Measurements from ENCODE around the gene STXBP4. TPM values are rescaled to one million over a fixed set of nuclear protein-coding genes. Genes with fewer than 3 reads are reported as not detected.

Gene STXBP4
- total and polyA plus RNA-seq, 2 experiments from 2014 or later, result 25.0 to 52.1 TPM

DNA sequence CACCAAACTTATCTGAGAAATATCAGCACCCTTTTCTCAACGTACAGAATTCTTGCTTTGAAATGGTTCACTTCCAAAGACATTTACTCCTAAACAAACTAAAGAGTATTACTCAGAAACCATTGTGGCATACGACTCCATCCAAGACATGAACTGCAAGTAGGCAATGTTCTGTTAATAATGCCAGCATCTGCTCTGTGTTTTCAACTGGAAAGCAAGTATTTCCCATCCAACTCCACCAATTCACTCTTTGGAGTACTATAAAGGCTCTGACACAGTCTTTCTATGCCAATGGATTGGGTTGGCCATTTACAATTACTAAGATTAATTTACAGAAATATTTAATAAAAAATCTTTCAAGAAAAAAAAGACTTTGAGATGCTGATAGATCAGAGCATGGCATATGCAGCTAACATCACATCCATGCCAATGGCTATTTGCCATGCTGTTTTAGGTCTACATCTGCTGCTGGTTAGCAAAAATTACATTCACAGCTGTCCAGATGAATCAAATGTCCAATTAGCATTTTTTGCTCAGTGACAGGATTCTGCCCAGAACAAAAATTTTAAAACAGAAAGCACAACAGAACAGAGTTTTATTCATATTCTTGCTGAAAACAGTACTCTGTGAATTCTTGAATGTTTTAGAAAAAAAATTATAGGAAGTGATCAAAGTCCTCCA lies 230.3 kb downstream of the STXBP4 start:
- Histone ChIP-seq H2AFZ (no peak overlapping the region), H4K20me1 (replicated peaks; ENCODE audit: insufficient read depth) (no peaks in the 10 kb centered on the region), H3K79me2 (replicated peaks; ENCODE audit: insufficient read depth) (no peaks in the 10 kb centered on the region), H3K4me3 (no peak overlapping the region), H3K36me3 (ENCODE audit: insufficient read depth) (no peaks in the 10 kb centered on the region), H3K9me2 (ENCODE audit: insufficient read depth) (0 out of 2 replicates have a peak, but pooled peaks cover 4% of the 10 kb centered on the region), H3K27ac (ENCODE audit: low read depth) (no peak overlapping the region), H3K4me1 (ENCODE audit: insufficient read depth) (peaks cover 10% of the 10 kb centered on the region; the same call in 1 of the 2 replicates), H3F3A (replicated peaks; ENCODE audit: low read depth) (no peaks in the 10 kb centered on the region), H3K27me3 (ENCODE audit: insufficient read depth) (no peaks in the 10 kb centered on the region), H3K4me2 (no peak overlapping the region)
- peaks cover 5% of the 10 kb centered on the region; the same call in 1 of the 3 replicates for H3K36me3 Mint-ChIP-seq (ENCODE audit: low read depth)
- no peak for DNase-seq (ENCODE audit: low spot score)
- H3K4me3 Mint-ChIP-seq, result no peak overlapping the region
- H3K27me3 Mint-ChIP-seq (ENCODE audit: insufficient read depth, low read depth, poor library complexity), result peaks cover 2% of the 10 kb centered on the region
- no peak overlapping the region for H3K27ac Mint-ChIP-seq
- no peak for ATAC-seq
- peaks cover 7% of the 10 kb centered on the region; the same call in 1 of the 3 replicates for H3K9me3 Mint-ChIP-seq
- TF ChIP-seq CREB1 (CRISPR knock-in tag; IDR thresholded peaks at IDR 0.05; ENCODE audit: low read depth) (no peak), JUNB (IDR thresholded peaks at IDR 0.05; ENCODE audit: unreplicated experiment) (no peak), ZNF462 (CRISPR knock-in tag; IDR thresholded peaks at IDR 0.05) (no peak), EZH2 (IDR thresholded peaks at IDR 0.05; ENCODE audit: low read depth, unreplicated experiment) (no peak), REST (IDR thresholded peaks at IDR 0.05; ENCODE audit: unreplicated experiment) (no peak), NANOG (IDR thresholded peaks at IDR 0.05; ENCODE audit: borderline replicate concordance) (no peak), ZNF114 (CRISPR knock-in tag; IDR thresholded peaks at IDR 0.05) (no peak), CTCF (conservative IDR thresholded peaks at IDR 0.05; ENCODE audit: low read depth in 2 of 2) (no peak), EZH2phosphoT487 (IDR thresholded peaks at IDR 0.05; ENCODE audit: unreplicated experiment) (no peak), STAT1 (IDR thresholded peaks at IDR 0.05; ENCODE audit: unreplicated experiment) (no peak), ZNF331 (CRISPR knock-in tag; IDR thresholded peaks at IDR 0.05; ENCODE audit: low read depth) (no peak), POLR2AphosphoS5 (IDR thresholded peaks at IDR 0.05; ENCODE audit: low read depth) (no peak)
- TF ChIP-seq, protein P1, sequence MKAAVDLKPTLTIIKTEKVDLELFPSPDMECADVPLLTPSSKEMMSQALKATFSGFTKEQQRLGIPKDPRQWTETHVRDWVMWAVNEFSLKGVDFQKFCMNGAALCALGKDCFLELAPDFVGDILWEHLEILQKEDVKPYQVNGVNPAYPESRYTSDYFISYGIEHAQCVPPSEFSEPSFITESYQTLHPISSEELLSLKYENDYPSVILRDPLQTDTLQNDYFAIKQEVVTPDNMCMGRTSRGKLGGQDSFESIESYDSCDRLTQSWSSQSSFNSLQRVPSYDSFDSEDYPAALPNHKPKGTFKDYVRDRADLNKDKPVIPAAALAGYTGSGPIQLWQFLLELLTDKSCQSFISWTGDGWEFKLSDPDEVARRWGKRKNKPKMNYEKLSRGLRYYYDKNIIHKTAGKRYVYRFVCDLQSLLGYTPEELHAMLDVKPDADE (IDR thresholded peaks at IDR 0.05), result no peak
- peaks cover 9% of the 10 kb centered on the region for H3K4me1 Mint-ChIP-seq
